Activated CD4-positive, alpha-beta memory T cell treated with anti-CD3 and anti-CD28 coated beads, Interleukin-2, amount 10 ng/mL, durations not matched to agents 7 days and 5 days (primary cell): ENCODE measurements around the gene NUDT16L1. TPM values are rescaled to one million over a fixed set of nuclear protein-coding genes. Genes with fewer than 3 reads are reported as not detected.

ENCODE experiments used
- CTCF ChIA-PET: fragments of 350-600 bp; sonication (Branson Sonifier 250); formaldehyde crosslinking; loops from one replicate; lab custom pipeline; 2021; ENCODE audit warnings: antibody characterized with exemption, inconsistent platforms; lab: Charles Lee
- POLR2A ChIA-PET: fragments of 350-600 bp; sonication (Branson Sonifier 250); formaldehyde crosslinking; loops from one replicate; lab custom pipeline; 2021; ENCODE audit warnings: antibody characterized with exemption; lab: Charles Lee
- DNase-seq: peaks from one replicate; pipeline ENCODE4 v3.0.0-alpha.2; 2020
- H3K27ac Mint-ChIP-seq: one replicate; pipeline ENCODE4 v1.8.0; 2021; ENCODE audit warnings: mild to moderate bottlenecking, mixed read lengths
- H3K27me3 Mint-ChIP-seq: one replicate; pipeline ENCODE4 v1.8.0; 2021; ENCODE audit warnings: mixed read lengths
- H3K36me3 Mint-ChIP-seq: one replicate; pipeline ENCODE4 v1.8.0; 2021; ENCODE audit warnings: low read depth, mixed read lengths
- H3K4me1 Mint-ChIP-seq: one replicate; pipeline ENCODE4 v1.8.0; 2021; ENCODE audit warnings: mixed read lengths
- H3K4me3 Mint-ChIP-seq: one replicate; pipeline ENCODE4 v1.8.0; 2021; ENCODE audit warnings: mild to moderate bottlenecking, mixed read lengths
- H3K9me3 Mint-ChIP-seq: one replicate; pipeline ENCODE4 v1.8.0; 2021; ENCODE audit warnings: mixed read lengths
- total RNA-seq, 2 experiments: library from RNA; stranded (reverse); gene quantifications; one replicate each; pipeline ENCODE4 v1.2.3, GENCODE V29; 2021

The NUDT16L1 gene
- total RNA-seq, 2 experiments from 2014 or later, result 24.2 to 25.5 TPM

- DNase-seq, result no peak
- ChIA-PET CTCF (interaction anchor here (1.0 to 1.3 kb wide), 2 partner anchors 15 to 78 kb away, joined by 3 read pairs; partner anchors contain the start of gene MGRN1), POLR2A (interaction anchor here (1.8 kb wide), 1 partner anchor 86 kb away, joined by 5 read pairs; no protein-coding TSS in a partner anchor)
- Mint-ChIP-seq H3K27me3 (no peaks in the 10 kb centered on the region), H3K4me3 (no peak overlapping the region), H3K9me3 (no peaks in the 10 kb centered on the region), H3K36me3 (peaks cover 6% of the 10 kb centered on the region), H3K27ac (no peak overlapping the region), H3K4me1 (peaks cover 26% of the 10 kb centered on the region)
Measured at GRCh38 chr16:4701791-4702465, 8.6 kb downstream of the NUDT16L1 start.

GRCh38 chr16:4702466-4702808 lies 9.1 kb downstream of the NUDT16L1 start:
- Mint-ChIP-seq H3K9me3 (no peaks in the 10 kb centered on the region), H3K36me3 (peaks cover 6% of the 10 kb centered on the region), H3K27ac (no peak overlapping the region), H3K4me1 (peaks cover 26% of the 10 kb centered on the region), H3K4me3 (no peak overlapping the region), H3K27me3 (no peaks in the 10 kb centered on the region)
- POLR2A ChIA-PET, result no interaction called here
- no peak for DNase-seq
- CTCF ChIA-PET, result interaction anchor here (1.0 to 1.3 kb wide), 2 partner anchors 15 to 78 kb away, joined by 3 read pairs; partner anchors contain the start of gene MGRN1

- no peak for DNase-seq
- H3K4me1 Mint-ChIP-seq, result peaks cover 26% of the 10 kb centered on the region
- no peaks in the 10 kb centered on the region for H3K27me3 Mint-ChIP-seq
- H3K27ac Mint-ChIP-seq, result no peak overlapping the region
- ChIA-PET POLR2A (interaction anchor here (1.0 kb wide), 1 partner anchor 10 kb away, joined by 3 read pairs; the partner anchor contains the start of gene NUDT16L1), CTCF (no interaction called here)
- peaks cover 6% of the 10 kb centered on the region for H3K36me3 Mint-ChIP-seq
- H3K4me3 Mint-ChIP-seq, result no peak overlapping the region
- H3K9me3 Mint-ChIP-seq, result no peaks in the 10 kb centered on the region
Measured at GRCh38 chr16:4703906-4704305, 10.5 kb downstream of the NUDT16L1 start.

GRCh38 chr16:4704491-4704890 lies 11.1 kb downstream of the NUDT16L1 start:
- Mint-ChIP-seq H3K4me3 (no peak overlapping the region), H3K36me3 (peaks cover 5% of the 10 kb centered on the region), H3K27me3 (no peaks in the 10 kb centered on the region), H3K4me1 (peaks cover 23% of the 10 kb centered on the region), H3K27ac (no peak overlapping the region), H3K9me3 (no peaks in the 10 kb centered on the region)
- no peak for DNase-seq
- ChIA-PET CTCF (no interaction called here), POLR2A (interaction anchor here (1.0 kb wide), 1 partner anchor 30 kb away, joined by 6 read pairs; the partner anchor contains the start of genes ANKS3 and DNAAF8)

- POLR2A ChIA-PET, result interaction anchor here (1.0 kb wide), 1 partner anchor 30 kb away, joined by 6 read pairs; the partner anchor contains the start of genes ANKS3 and DNAAF8
- CTCF ChIA-PET, result no interaction called here
- Mint-ChIP-seq H3K36me3 (peaks cover under 1% of the 10 kb centered on the region), H3K9me3 (no peaks in the 10 kb centered on the region), H3K4me3 (no peak overlapping the region), H3K27ac (no peak overlapping the region), H3K27me3 (no peaks in the 10 kb centered on the region), H3K4me1 (peaks cover 19% of the 10 kb centered on the region)
- DNase-seq, result no peak
Measured at GRCh38 chr16:4704913-4705312, 11.6 kb downstream of the NUDT16L1 start.

- DNase-seq, result no peak
- CTCF ChIA-PET, result interaction anchor here (0.7 to 1.3 kb wide), 2 partner anchors 11 to 59 kb away, joined by 3 read pairs; no protein-coding TSS in a partner anchor
- Mint-ChIP-seq H3K9me3 (no peaks in the 10 kb centered on the region), H3K36me3 (peaks cover 4% of the 10 kb centered on the region), H3K27ac (no peak overlapping the region), H3K4me1 (peaks cover 10% of the 10 kb centered on the region), H3K27me3 (no peaks in the 10 kb centered on the region), H3K4me3 (no peak overlapping the region)
- POLR2A ChIA-PET, result interaction anchor here (1.2 to 1.5 kb wide), 4 partner anchors 9 to 28 kb away, joined by 3 to 9 read pairs (median 4); partner anchors contain the start of genes ANKS3, DNAAF8 and NUDT16L1
Measured at GRCh38 chr16:4706871-4707270, 13.5 kb downstream of the NUDT16L1 start.

- peaks cover 2% of the 10 kb centered on the region for H3K4me1 Mint-ChIP-seq
- CTCF ChIA-PET, result interaction anchor here (1.0 kb wide), 1 partner anchor 85 kb away, joined by 3 read pairs; the partner anchor contains the start of gene MGRN1
- POLR2A ChIA-PET, result interaction anchor here (1.0 to 1.2 kb wide), 2 partner anchors 14 to 26 kb away, joined by 3 read pairs; no protein-coding TSS in a partner anchor
- DNase-seq, result no peak
- no peak overlapping the region for H3K27ac Mint-ChIP-seq
- no peaks in the 10 kb centered on the region for H3K27me3 Mint-ChIP-seq
- H3K9me3 Mint-ChIP-seq, result no peaks in the 10 kb centered on the region
- H3K36me3 Mint-ChIP-seq, result peaks cover 4% of the 10 kb centered on the region
- no peak overlapping the region for H3K4me3 Mint-ChIP-seq
Measured at GRCh38 chr16:4709481-4709880, 16.1 kb downstream of the NUDT16L1 start.

- DNase-seq, result no peak
- Mint-ChIP-seq H3K27ac (no peak overlapping the region), H3K9me3 (no peaks in the 10 kb centered on the region), H3K4me1 (no peaks in the 10 kb centered on the region), H3K36me3 (peaks cover 4% of the 10 kb centered on the region), H3K27me3 (no peaks in the 10 kb centered on the region), H3K4me3 (no peak overlapping the region)
- CTCF ChIA-PET, result no interaction called here
- POLR2A ChIA-PET, result interaction anchor here (1.5 kb wide), 1 partner anchor 20 kb away, joined by 3 read pairs; the partner anchor contains the start of gene NUDT16L1
Measured at GRCh38 chr16:4713663-4714501, 20.5 kb downstream of the NUDT16L1 start.

GRCh38 chr16:4714996-4715395 lies 21.6 kb downstream of the NUDT16L1 start:
- Mint-ChIP-seq H3K4me3 (no peak overlapping the region), H3K27ac (no peak overlapping the region), H3K27me3 (no peaks in the 10 kb centered on the region), H3K36me3 (peaks cover 4% of the 10 kb centered on the region), H3K4me1 (no peaks in the 10 kb centered on the region), H3K9me3 (no peaks in the 10 kb centered on the region)
- DNase-seq, result no peak
- POLR2A ChIA-PET, result interaction anchor here (0.7 kb wide), 1 partner anchor 263 kb away, joined by 3 read pairs; no protein-coding TSS in a partner anchor
- CTCF ChIA-PET, result interaction anchor here (0.8 kb wide), 1 partner anchor 48 kb away, joined by 3 read pairs; no protein-coding TSS in a partner anchor

- CTCF ChIA-PET, result no interaction called here
- H3K27ac Mint-ChIP-seq, result no peak overlapping the region
- POLR2A ChIA-PET, result no interaction called here
Measured at GRCh38 chr16:4718466-4718865, 25.1 kb downstream of the NUDT16L1 start.

GRCh38 chr16:4723071-4723767 lies 29.9 kb downstream of the NUDT16L1 start:
- DNase-seq, result no peak
- Mint-ChIP-seq H3K27me3 (no peaks in the 10 kb centered on the region), H3K4me3 (no peak overlapping the region), H3K9me3 (no peaks in the 10 kb centered on the region), H3K27ac (no peak overlapping the region), H3K36me3 (peaks cover 2% of the 10 kb centered on the region), H3K4me1 (no peaks in the 10 kb centered on the region)
- POLR2A ChIA-PET, result interaction anchor here (1.2 kb wide), 1 partner anchor 11 kb away, joined by 4 read pairs; the partner anchor contains the start of genes ANKS3 and DNAAF8
- CTCF ChIA-PET, result no interaction called here

More at GRCh38 chr16:4718466-4718865, 25.1 kb downstream of the NUDT16L1 start:
- Mint-ChIP-seq H3K27me3 (no peaks in the 10 kb centered on the region), H3K36me3 (no peaks in the 10 kb centered on the region), H3K9me3 (no peaks in the 10 kb centered on the region), H3K4me3 (no peak overlapping the region), H3K4me1 (no peaks in the 10 kb centered on the region)
- DNase-seq, result no peak
